Right cardiac atrium (tissue), 5 donors: ENCODE results near the gene HS3ST2. TPM values are rescaled to one million over a fixed set of nuclear protein-coding genes. Genes with fewer than 3 reads are reported as not detected.

Source experiments
- ATAC-seq, 2 donors: fragments of 200-7000 bp; cut with Tn5 transposase; one replicate each; pipeline versions ENCODE4 v1.8.0 to v1.9.1; 2020; ENCODE audit warnings: moderate library complexity in 2 of 2, mild to moderate bottlenecking in 1 of 2
- DNase-seq, 3 donors: peaks; one replicate each; pipeline ENCODE4 v3.0.0-alpha.2; 2020
- H3K27ac ChIP-seq: one replicate; pipeline ENCODE4 v1.5.1; 2013; ENCODE audit warnings: mild to moderate bottlenecking, low read length, control low read depth, moderate library complexity
- H3K27me3 ChIP-seq: one replicate; pipeline ENCODE4 v1.6.1; 2013; ENCODE audit not compliant: control insufficient read depth, insufficient read depth
- H3K4me1 ChIP-seq: one replicate; pipeline ENCODE4 v1.6.1; 2013; ENCODE audit warnings: low read length; ENCODE audit not compliant: control insufficient read depth, insufficient read depth
- H3K4me3 ChIP-seq: one replicate; pipeline ENCODE4 v1.5.1; 2013; ENCODE audit warnings: low read length, control low read depth
- H3K9me3 ChIP-seq: one replicate; pipeline ENCODE4 v1.6.1; 2013; ENCODE audit warnings: low read length; ENCODE audit not compliant: control insufficient read depth
- WGBS: extraction: QIAGEN DNeasy Blood & Tissue Kit; methylation state at CpG from one replicate; pipeline ENCODE4 v1.1.7; 2013; 5-methylcytosine and 5-hydroxymethylcytosine counted together
- intact Hi-C, 4 donors: fragments of 100-400 bp; cut with DNase I; formaldehyde crosslinking; loops; one replicate each; pipeline versions ENCODE4 v1.11.0 to v1.14.0; 2022 to 2023
- polyA plus RNA-seq: library from polyadenylated mRNA; stranded (reverse); fragments of 200-250 nt; gene quantifications from one replicate; pipeline ENCODE4 v1.2.3, GENCODE V29; 2013
- total RNA-seq, 4 donors: library from RNA; stranded (reverse); fragmentation: NEBNext Ultra II Directional; extraction: Animal tissue kit (Norgen Biotek cat#: 25700); gene quantifications; one replicate each; pipeline ENCODE4 v1.2.1, GENCODE V29; 2021
- donor health status: healthy with polysubstance abuse.
- donor health status: DM: no; HTN: yes; CAD: no.
- donor health status: DM: no; HTN: no; CAD: no.
- donor health status: DM: no; HTN: yes; CAD: no; lungs with severe emphysema.
- donor health status: DM: yes; HTN: yes; CAD: no.

Gene HS3ST2
- total and polyA plus RNA-seq, 5 donors: 0.24 to 2.5 (median 0.82) TPM

DNA sequence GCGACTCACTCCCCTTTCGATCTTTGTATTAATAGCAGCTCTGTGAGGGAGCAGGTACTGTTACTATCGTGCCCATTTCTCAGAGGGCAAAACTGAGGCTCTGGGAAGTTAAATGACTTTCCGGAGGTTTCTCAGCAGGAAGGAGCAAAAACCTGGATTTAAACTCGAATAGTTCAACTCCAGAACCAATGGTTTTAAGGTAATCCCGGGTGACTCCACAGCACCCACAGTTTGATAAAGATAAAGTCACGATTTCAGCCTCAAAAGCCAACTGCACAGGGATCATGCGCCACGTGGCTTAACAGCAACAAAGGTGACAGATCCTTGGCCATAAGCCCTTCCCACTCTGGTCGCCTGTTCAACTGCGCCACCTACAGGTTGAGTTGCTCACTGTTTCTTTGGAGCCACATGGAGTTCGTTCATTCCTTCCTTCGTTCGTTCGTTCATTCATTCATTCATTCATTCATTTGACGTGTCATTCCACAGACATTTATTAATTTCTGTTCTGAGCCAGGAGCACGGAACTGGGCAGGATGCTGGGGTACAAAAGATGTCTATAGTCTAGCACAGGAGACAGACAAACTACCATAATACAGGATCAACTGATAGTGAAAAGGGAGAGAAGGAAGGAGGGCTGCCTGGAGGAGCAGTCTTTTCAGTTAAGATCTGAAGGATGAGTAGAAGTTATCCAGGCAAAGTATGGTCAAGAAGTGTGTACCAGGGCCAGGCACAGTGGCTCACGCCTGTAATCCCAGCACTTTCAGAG is 134.8 kb downstream of the HS3ST2 start:
- no peak overlapping the region for H3K27ac ChIP-seq
- intact Hi-C loops: loop anchor here in 2 of 4 donors (5.0 to 10.0 kb wide), 2 partner anchors 51 to 54 kb away; no protein-coding TSS in a partner anchor
- no peak overlapping the region for H3K4me3 ChIP-seq
- H3K4me1 ChIP-seq: no peaks in the 10 kb centered on the region
- 16% methylated on average over 18 of the region's 18 CpGs for WGBS
- no peaks in the 10 kb centered on the region for H3K9me3 ChIP-seq
- H3K27me3 ChIP-seq: no peaks in the 10 kb centered on the region
- DNase-seq (peak; percentile 63 to 83 (median 69)), ATAC-seq (peak; percentile 82 to 86)

DNA sequence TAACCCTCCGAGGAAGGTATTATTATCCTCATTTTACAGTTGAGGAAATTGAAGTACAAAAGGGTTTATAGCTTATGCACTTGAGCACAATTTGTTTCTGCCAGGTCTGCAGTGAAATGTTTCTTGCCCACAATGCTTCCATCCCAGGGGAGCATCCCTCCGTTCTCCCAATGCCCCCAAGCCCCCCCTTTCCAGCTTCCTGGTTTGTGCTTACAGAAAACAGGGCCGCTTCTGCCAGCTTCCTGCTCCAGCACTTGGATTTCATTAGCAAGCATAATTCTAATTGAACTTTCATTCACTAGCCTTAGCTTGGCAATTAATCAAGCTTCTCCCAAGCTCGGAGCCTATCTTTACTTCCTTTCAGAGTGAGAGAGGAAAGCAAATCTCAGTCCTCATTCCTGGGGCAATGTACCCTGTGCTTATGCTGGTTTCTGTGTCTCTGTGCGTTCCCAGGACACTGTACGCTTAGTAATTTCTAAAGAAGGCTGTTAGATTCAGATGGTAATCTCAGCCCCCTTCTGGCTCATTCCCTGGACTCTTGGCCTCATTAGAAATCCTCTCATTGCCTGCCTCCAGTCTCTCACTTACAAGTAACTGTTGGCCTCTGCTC is 141.6 kb downstream of the HS3ST2 start:
- 29% methylated on average over 6 of the region's 6 CpGs for WGBS
- Histone ChIP-seq H3K4me1 (no peaks in the 10 kb centered on the region), H3K27ac (no peak overlapping the region), H3K27me3 (peaks cover 2% of the 10 kb centered on the region), H3K9me3 (no peaks in the 10 kb centered on the region), H3K4me3 (no peak overlapping the region)
- ATAC-seq: no peak
- no peak for DNase-seq
- intact Hi-C loops: no loop called here

DNA sequence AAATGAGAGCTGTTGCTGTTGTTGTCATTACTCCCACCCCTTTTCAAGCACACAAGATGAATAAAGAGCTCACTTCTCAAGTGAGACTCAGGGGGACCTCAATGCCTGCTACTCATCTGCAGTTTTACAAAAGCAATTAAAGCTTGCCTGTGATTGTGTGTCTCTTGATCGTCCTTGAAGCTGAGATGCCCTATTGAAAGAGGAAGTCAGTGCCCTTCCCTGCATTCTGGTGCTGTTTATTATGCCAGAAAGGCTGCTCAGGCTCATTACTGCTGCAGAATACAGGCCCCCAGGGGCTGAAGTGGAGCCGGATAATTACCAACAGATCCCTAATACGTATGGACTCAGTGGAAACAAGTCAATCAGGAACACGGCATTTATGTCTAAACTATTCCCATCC is 147.2 kb downstream of the HS3ST2 start:
- Histone ChIP-seq H3K9me3 (peaks cover 2% of the 10 kb centered on the region), H3K27me3 (peaks cover 2% of the 10 kb centered on the region)
- WGBS: 54% methylated on average over 4 of the region's 4 CpGs

DNA sequence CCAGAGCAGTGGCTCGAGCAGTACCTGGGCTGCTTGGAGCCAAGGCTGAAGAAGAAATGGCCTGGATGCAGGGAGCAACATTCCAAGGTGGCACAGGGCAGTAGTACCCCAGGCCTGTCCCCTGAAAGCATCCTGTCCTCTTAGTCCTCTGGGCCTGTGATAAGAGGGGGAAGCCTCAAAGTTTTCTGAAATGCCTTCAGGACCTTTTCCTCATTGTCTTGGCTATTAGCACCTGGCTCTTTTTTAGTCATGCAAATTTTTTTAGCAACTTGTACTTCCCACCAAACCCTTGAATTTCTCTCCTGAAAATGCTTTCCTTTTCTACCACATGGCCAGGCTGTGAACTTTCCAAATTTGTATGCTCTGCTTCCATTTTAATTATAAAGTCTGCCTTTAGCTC is 148.9 kb downstream of the HS3ST2 start:
- intact Hi-C loops: loop anchor here in 1 of 4 donors (10.0 kb wide), 1 partner anchor 58 kb away; no protein-coding TSS in a partner anchor
- peaks cover 2% of the 10 kb centered on the region for H3K9me3 ChIP-seq
- H3K4me1 ChIP-seq: no peaks in the 10 kb centered on the region
- WGBS: 51% methylated on average over 1 of the region's 1 CpG
- no peak overlapping the region for H3K4me3 ChIP-seq
- H3K27ac ChIP-seq: no peak overlapping the region
- ATAC-seq: no peak
- no peak for DNase-seq
- H3K27me3 ChIP-seq: peaks cover 2% of the 10 kb centered on the region

More for the DNA sequence above, 147.2 kb downstream of the HS3ST2 start:
- intact Hi-C loops: loop anchor here in 1 of 4 donors (10.0 kb wide), 1 partner anchor 56 kb away; no protein-coding TSS in a partner anchor
- no peak overlapping the region for H3K4me3 ChIP-seq
- DNase-seq (no peak), ATAC-seq (no peak)
- no peaks in the 10 kb centered on the region for H3K4me1 ChIP-seq
- no peak overlapping the region for H3K27ac ChIP-seq
